ENCODE results near the gene MAU2. TPM values are rescaled to one million over a fixed set of nuclear protein-coding genes. Genes with fewer than 3 reads are reported as not detected.

The MAU2 gene
- total RNA-seq, 1 donor from 2014 or later, result 31.4 TPM

DNA sequence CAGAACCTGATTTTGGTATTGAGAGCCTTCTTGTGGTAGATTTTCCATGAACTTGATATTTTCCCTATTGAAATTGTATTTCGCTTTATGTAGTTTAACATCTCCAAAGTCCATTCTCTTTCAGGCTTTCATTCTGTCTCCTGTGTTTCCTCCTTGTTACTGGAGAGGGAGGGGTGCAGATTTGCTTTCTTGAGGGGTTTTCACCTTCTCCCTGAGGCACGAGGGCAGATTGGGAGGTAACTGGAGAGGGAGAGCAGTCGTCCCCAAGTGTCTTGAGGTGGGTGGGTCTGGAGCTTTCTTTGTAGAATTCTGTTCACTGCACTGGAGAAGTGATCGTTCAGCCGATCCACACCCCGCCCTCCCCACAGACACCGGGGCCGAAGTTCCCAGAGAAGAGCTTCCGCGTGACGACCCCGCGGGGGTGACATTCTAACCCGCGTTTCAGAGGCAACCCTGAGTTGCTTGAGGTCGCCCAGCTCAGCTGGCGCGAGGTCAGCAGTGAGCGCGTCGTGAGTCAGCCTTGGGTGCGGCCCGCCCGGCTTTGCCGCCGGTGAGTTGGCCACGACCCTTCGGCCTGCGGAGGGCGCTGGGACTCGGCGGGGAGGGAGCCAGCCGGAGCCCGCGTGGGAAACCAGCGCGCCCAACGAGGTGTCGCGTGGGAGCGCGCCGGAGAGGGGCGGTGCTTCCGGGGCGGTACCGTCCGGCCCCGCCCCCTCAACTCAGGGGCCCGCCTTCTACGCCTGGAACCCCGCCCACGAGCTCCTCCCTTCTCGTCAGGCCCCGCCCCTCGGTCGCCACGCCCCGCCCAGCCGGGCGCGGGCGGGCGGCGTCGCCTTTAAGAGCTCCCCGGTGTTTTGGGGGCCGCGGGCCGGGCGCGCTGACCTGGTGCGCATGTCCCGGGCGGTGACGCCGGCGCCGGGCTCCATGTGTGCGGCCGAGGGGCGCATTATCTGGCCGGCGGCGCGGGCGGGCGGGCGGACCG, 84.5 kb downstream of the MAU2 start, which contains the start of gene GATAD2A:
Gene GATAD2A, plus strand, starts transcription at position 797 of the 982 bp plus-strand sequence. CDS start 59,671 bp downstream, outside the sequence.
- ATAC-seq, result peak; percentile 97
- intact Hi-C loops (cut with micrococcal nuclease), result no loop called here

GRCh38 chr19:19405971-19406877, 85.6 kb downstream of the MAU2 start:
- ATAC-seq (peak; percentile 8), DNase-seq (peak; percentile 75)
- intact Hi-C loops (cut with micrococcal nuclease), result no loop called here

More for the DNA sequence above, 84.5 kb downstream of the MAU2 start, which contains the start of gene GATAD2A:
- peak; percentile 97 for DNase-seq

DNA sequence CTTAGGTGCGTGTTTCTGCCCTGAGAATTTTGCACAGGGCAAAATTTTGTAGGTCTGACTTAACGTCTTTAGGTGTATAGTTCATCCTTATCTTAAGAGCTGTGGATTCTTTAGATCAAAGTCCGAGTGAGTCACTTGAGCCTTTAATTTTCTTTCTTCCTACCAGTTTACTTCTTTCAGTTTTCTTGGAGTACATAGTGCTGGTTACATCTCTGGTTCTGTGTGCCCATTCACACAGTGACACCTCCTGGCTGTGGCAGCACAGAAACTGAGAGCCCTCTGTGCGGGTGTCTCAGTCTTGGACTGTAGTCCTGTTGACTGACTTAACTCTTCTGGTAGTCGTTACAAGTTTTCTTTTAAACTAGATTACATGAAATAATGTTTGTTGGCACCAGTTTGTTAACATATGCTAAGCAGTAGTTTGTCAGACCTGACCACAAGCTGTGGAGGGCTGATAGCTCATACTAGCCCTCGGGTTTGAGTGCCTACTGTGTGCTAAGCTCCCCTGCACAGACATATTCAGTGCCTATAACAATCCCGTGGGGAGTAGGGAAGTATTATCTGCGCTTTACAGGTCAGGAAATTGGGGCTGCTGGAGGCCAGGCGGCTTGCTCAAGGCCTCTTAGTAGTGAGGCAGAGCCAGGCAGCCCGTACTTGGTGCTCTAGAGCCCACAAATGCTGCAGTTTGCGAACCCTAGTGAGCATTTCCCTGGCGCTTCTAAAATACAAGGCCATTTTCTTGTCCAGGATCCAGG, 86.4 kb downstream of the MAU2 start:
- DNase-seq (no peak), ATAC-seq (no peak)
- intact Hi-C loops (cut with micrococcal nuclease), result no loop called here

- DNase-seq, result no peak
- no peak for ATAC-seq
- intact Hi-C loops (cut with micrococcal nuclease), result no loop called here
These were observed 87.0 kb downstream of the MAU2 start for GRCh38 chr19:19407633-19407930.

Other genes with a start within 250 kb of the MAU2 start
- gene TMEM161A, start 182.4 kb upstream of the MAU2 start, total RNA-seq, result 24.7 TPM
- not detected for gene MEF2B, start 150.6 kb upstream of the MAU2 start, total RNA-seq
- gene BORCS8, start 128.7 kb upstream of the MAU2 start, total RNA-seq, result 16.4 TPM
- 38.4 TPM for gene RFXANK, start 128.6 kb upstream of the MAU2 start, total RNA-seq
- 5.5 TPM for gene NR2C2AP, start 117.4 kb upstream of the MAU2 start, total RNA-seq
- gene NCAN, start 108.9 kb upstream of the MAU2 start, total RNA-seq, result not detected
- gene TM6SF2, start 47.5 kb upstream of the MAU2 start, total RNA-seq, result 0.30 TPM
- 46.0 TPM for gene SUGP1, start 320 bp upstream of the MAU2 start, total RNA-seq
- 29.7 TPM for gene GATAD2A, start 84.8 kb downstream of the MAU2 start, total RNA-seq
- gene TSSK6, start 194.7 kb downstream of the MAU2 start, total RNA-seq, result 0.67 TPM
- 1,297 TPM for gene NDUFA13, start 195.4 kb downstream of the MAU2 start, total RNA-seq
- gene YJEFN3, start 208.1 kb downstream of the MAU2 start, total RNA-seq, result 9.4 TPM
- gene CILP2, start 217.4 kb downstream of the MAU2 start, total RNA-seq, result 0.50 TPM

All from left ventricle myocardium superior (tissue), 1 donor.